Endothelial cell of hepatic sinusoid (primary cell): ENCODE results near the gene PATJ.
"Not testable (repeated sequence)": the region's sequence is repeated elsewhere in the genome, so short reads cannot be mapped to it uniquely, and the experiment has no call there.

Source experiments
- in situ Hi-C: cut with HindIII; loops from 2 replicates; pipeline ENCODE4 v1.10.0; 2017; ENCODE audit warnings: low sequenced_read_pairs

PATJ gene

DNA sequence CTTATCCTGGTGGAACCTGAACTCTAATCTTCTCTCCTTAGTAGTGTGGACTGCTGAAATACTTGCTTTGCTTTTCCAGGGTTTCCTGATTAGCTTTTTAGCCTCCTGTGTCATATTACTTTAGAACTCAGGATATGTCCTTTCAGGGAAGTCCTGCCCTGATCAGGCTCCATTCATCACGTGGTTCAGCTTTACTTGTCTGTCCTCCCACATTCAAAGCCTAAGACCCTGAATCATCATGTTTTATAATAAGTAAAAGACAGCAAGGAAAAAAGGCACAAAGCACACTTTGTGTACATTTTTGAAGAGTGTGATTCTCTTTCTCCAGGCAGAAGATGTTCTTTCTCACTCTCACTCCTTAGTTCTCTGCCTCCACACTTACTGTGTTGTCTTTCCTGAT lies 70.6 kb downstream of the PATJ start:
- in situ Hi-C loops, result no loop called here

DNA sequence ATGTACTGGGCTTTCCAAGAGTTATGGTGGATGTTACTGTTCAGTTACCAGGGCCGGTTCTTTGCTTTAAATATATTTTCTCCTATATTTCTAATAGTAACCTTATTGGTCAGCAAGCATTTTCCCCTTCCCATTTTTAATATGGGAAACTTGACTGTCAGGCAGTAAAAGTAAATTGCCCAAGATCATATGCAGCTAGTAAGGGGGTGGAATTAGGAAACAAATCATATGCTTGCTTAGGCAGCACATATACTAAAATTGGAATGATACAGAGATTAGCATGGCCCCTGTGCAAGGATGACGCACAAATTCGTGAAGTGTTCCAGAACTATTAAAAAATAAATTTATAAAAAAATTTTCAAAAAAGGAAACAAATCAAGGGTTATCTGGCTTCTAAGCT lies 73.9 kb downstream of the PATJ start:
- in situ Hi-C loops, result no loop called here

DNA sequence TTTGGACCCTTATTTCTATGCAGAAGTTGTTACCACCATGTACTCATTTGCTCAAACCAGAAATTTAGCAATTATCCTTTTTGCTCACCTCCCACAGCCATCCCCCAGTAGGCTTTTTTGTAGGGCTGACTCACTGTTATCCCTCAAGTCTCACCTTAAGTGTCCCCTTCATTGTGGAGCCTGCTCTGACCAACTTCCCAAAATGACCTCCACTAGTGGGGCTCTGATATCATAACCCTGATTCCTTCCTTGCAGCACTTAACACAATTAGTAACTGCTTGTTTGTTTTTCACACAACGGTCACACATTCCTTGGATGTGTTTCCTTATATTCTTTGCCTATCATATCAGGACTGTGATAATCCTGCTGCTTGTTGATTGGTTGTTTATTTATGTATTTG lies 76.7 kb downstream of the PATJ start:
- in situ Hi-C loops, result no loop called here

DNA sequence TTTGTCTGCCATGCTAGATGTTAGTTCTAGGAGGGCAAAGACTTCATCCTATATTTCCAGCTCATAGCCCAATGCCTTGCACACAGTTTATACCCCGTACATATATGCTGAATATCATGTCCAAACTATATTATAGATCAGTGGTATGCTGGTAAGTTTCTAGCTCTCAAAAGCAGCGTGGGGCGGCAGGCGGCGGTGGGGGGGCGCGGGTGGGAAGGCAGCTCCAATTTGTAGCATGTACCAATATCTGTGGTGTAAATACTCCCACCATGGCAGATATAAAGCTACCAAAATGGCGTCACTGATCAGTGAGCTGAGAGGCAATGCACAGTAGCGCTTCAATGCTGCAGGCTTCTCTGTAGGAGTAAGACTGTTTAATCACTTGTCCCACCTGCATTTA lies 77.1 kb downstream of the PATJ start:
- in situ Hi-C loops, result no loop called here

GRCh38 chr1:61825393-61825792 lies 83.1 kb downstream of the PATJ start:
- in situ Hi-C loops, result no loop called here

GRCh38 chr1:61828805-61829204 lies 86.5 kb downstream of the PATJ start:
- in situ Hi-C loops, result no loop called here

DNA sequence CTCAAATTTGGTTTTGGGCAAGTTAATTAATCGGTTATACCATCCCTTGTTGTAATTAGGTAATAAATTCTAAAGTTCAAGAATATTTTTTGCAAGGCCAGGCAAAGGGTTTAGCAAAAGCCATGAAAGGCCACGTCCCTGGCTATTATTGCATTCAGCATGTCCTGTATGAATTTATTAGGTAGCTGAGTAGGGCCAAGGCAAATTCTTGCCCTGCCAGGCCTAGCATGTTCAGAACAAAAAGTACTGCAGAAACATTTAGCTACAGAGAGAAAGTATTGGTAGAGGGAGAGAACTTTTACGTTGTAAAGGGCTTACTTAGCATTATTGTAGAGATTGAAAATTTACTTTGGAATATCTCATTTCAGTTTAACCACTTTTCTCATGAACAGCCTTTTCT lies 94.4 kb downstream of the PATJ start:
- in situ Hi-C loops, result no loop called here

- in situ Hi-C loops, result not testable (repeated sequence)
Observed at GRCh38 chr1:61837607-61838006, 95.3 kb downstream of the PATJ start.

GRCh38 chr1:61839679-61840078 lies 97.4 kb downstream of the PATJ start:
- in situ Hi-C loops, result loop anchor here (5.0 kb wide), 1 partner anchor 32 kb away; no protein-coding TSS in a partner anchor

GRCh38 chr1:61842036-61842435 lies 99.8 kb downstream of the PATJ start:
- in situ Hi-C loops, result loop anchor here (5.0 kb wide), 1 partner anchor 35 kb away; no protein-coding TSS in a partner anchor

GRCh38 chr1:61842863-61843514 lies 100.7 kb downstream of the PATJ start:
- in situ Hi-C loops, result loop anchor here (5.0 kb wide), 1 partner anchor 36 kb away; no protein-coding TSS in a partner anchor

- in situ Hi-C loops, result loop anchor here (5.0 kb wide), 1 partner anchor 37 kb away; no protein-coding TSS in a partner anchor
Observed at GRCh38 chr1:61844006-61844405, 101.7 kb downstream of the PATJ start.

GRCh38 chr1:61844664-61845063 lies 102.4 kb downstream of the PATJ start:
- in situ Hi-C loops, result loop anchor here (5.0 kb wide), 1 partner anchor 37 kb away; no protein-coding TSS in a partner anchor

DNA sequence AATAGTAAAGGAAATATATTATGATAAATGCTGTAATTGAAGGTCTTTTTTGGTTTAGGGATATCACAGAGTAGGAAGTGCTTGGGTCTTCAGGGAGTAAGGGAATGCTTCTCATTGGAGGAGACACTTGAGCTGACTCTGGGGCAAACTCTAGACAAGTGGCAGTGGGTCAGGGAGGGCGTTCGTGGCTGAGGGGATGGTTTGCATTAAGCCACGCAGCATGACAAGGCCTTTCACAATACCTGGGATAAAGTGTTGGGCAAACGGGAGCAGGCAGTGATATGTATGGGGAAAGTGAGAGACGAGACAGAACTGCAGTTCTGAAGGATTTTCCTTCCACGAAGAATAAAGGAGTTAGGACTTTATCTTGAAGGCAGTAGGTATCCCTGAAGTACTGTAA lies 109.0 kb downstream of the PATJ start:
- in situ Hi-C loops, result no loop called here

DNA sequence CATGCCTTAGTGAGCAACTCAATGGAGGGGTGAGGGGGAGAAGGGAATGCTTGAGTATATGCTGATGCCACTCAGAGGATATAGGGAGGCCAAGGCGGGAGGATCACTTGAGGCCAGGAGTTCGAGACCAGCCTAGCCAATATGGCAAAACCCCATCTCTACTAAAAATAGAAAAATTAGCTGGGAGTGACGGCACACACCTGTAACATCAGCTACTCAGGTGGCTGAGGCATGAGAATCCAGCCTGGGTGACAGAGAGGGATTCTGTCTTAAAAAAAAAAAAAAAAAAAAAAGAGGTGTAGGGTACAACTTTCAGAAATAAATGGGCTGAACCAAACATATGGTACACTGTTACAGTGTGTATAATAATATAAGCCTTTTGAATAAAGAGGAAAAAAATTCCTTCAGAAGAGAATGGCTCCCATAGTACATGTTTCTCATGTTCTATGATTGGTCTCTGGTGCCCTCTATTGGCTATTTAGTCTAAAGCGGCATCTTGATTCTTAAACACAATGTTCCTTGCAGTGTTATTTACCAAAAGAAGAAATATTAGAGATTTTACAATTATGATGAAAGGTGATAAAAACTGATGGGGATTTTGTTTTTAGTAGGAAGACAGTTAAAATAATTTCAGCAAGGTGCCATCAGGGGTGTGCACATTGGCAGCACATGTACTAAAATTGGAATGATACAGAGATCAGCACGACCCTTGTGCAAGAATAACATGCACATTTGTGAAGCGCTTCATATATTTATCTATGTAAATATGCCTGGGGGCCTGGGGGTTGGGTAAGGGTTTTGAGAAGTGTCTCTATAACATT lies 109.8 kb downstream of the PATJ start:
- in situ Hi-C loops, result no loop called here

DNA sequence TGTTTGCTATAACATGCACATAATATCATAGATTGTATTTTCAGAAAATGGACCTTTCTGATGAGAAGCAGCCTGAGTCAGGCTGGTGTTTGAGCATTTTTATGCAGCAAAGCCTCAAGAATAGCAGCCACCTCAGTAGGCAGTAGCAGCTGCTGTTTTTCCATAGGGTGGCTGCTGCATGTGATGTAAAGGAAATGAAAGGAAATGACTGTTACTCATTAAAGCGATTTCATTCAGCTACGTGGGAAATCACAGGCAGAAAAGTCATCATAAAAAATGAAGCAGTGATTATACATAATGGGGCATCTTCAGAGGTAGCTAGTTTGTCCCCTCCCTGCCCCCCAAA lies 110.4 kb downstream of the PATJ start:
- in situ Hi-C loops, result no loop called here

DNA sequence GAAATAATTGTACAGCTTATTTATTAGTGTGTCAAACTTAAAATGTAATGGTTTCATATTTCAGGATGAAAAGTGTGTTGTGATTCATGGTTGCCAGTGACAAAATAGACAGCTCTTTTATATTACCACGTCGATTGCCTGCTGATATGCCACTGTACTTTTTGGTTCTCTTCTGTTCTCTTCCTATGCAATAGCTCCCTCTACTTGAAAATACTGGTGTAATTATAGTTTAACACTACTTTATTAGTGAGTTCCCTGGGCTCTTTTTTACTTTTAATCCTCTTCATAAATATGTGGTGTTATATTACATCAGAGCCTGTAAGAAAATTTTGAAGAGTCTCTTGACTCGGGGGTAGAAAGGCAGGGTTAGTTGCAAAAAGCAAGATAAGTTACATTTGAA lies 111.3 kb downstream of the PATJ start:
- in situ Hi-C loops, result no loop called here

DNA sequence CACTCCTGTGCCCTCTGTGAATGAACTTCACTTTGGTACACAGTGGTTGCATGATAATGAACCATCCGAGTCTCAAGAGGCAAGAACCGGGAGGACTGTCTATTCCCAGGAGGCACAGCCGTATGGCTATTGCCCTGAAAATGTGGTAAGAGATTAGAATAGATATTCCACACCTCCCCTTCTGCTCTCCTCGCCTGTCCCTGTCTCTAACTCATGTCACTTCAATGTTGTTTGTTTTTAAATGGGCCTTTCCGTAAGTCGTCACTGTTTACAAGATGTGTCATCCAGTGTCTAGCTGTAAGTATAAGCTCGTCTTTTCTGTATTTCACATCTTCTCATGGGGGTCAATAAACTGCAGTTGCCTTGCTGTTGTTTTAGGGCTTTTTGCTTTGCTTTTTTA lies 122.2 kb downstream of the PATJ start:
- in situ Hi-C loops, result no loop called here

GRCh38 chr1:61865646-61866220 lies 123.5 kb downstream of the PATJ start:
- in situ Hi-C loops, result no loop called here

DNA sequence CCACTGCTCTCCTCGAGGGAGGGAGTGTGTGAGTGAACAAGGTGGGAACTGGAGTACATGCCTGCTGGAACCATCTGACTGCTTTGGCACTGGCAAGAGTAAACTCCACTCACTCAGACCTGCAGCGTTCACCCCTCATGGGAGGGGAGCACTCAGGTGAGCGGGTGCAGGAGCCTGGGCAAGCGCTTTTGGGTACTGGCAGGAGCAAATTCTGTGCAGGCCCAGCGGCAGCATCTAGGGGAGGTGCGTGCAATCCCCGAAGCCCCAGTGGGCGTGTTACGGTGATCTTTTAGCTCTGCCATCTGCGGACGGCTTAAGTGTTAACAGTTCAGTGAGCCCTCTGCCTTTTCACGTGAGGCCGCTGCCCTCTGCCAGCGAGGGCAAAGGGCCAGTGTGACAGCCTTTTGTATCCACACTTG lies 127.4 kb downstream of the PATJ start:
- in situ Hi-C loops, result no loop called here

DNA sequence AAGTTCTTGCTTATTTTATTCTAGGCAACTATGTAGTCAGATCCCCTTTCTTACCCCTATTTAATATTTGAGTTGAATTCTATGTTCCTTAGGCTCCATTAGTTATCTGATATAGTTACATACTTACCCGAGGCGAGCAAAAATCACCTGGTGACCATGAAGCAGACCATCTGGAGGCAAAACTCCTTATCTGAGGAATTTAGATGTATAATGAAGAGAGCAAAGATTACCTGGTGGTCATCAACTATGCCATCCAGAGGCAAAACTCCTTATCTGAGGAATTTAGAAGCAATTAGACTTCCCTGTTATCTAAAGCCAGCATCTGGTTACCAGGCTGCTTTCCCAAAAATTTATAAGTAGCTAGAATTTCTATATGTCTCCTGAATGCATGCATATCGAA lies 129.9 kb downstream of the PATJ start:
- in situ Hi-C loops, result no loop called here

- in situ Hi-C loops, result no loop called here
Observed at GRCh38 chr1:61873581-61873980, 131.3 kb downstream of the PATJ start.
